ENCODE measurements around the gene MAPK11. TPM values are rescaled to one million over a fixed set of nuclear protein-coding genes. Genes with fewer than 3 reads are reported as not detected.
A peak's percentile ranks its signal among the peaks of the same experiment; 100 is the strongest.

The MAPK11 gene
- 1 to 10 TPM; 2.4 to 5.7 (median 3.5) TPM for total RNA-seq

GRCh38 chr22:50269970-50270665, at the start of gene MAPK11:
Gene MAPK11 (minus strand): TSS chr22:50270380. CDS start chr22:50270292, 88 bp downstream.
- TF ChIP-seq CTCF (IDR thresholded peaks at IDR 0.05) (no peak), POLR2A (IDR thresholded peaks at IDR 0.05) (no peak)
- intact Hi-C loops (cut with DNase I) = no loop called here
- H3K4me1 ChIP-seq = peaks cover 41 to 70% (median 50%) of the 10 kb centered on the region in 3 donors
- peak within 1 kb of the TSS; percentile 37 to 74 (median 58) for H3K4me3 ChIP-seq
- peaks cover 0 to 17% (median 0%) of the 10 kb centered on the region in 4 donors for H3K27me3 ChIP-seq
- H3K36me3 ChIP-seq = peaks cover 2 to 14% (median 3%) of the 10 kb centered on the region in 3 donors
- peak within 1 kb of the TSS; percentile 55 to 84 (median 76) for H3K27ac ChIP-seq
- DNase-seq = no peak
- no peaks in the 10 kb centered on the region for H3K9me3 ChIP-seq
- no CpG with 5 or more reads among the region's 92 CpGs for WGBS, 2 donors

- intact Hi-C loops (cut with DNase I) = no loop called here
- Histone ChIP-seq H3K4me1 (peaks cover 0 to 14% (median 4%) of the 10 kb centered on the region in 3 donors), H3K9me3 (no peaks in the 10 kb centered on the region), H3K4me3 (no peak overlapping the region), H3K27ac (no peak overlapping the region), H3K36me3 (no peaks in the 10 kb centered on the region), H3K27me3 (no peaks in the 10 kb centered on the region)
- 70 to 100% methylated on average over 1 to 2 of the region's 15 CpGs for WGBS, 2 donors
- TF ChIP-seq CTCF (IDR thresholded peaks at IDR 0.05) (no peak), POLR2A (IDR thresholded peaks at IDR 0.05) (no peak)
- no peak for DNase-seq
Observed at GRCh38 chr22:50319503-50319951, 49.3 kb upstream of the MAPK11 start.

- H3K9me3 ChIP-seq = no peaks in the 10 kb centered on the region
- 81 to 84% methylated on average over 12 to 18 of the region's 21 CpGs for whole genome bisulfite sequencing, 2 donors
- no peak for TF ChIP-seq CTCF (IDR thresholded peaks at IDR 0.05)
- no peak for TF ChIP-seq POLR2A (IDR thresholded peaks at IDR 0.05)
- H3K27me3 ChIP-seq = no peaks in the 10 kb centered on the region
- H3K36me3 ChIP-seq = no peaks in the 10 kb centered on the region
- peaks cover 4 to 21% (median 5%) of the 10 kb centered on the region in 3 donors for H3K4me1 ChIP-seq
- no peak overlapping the region for H3K27ac ChIP-seq
- DNase-seq = no peak
- H3K4me3 ChIP-seq = no peak overlapping the region
- intact Hi-C loops (cut with DNase I) = no loop called here
Observed at GRCh38 chr22:50318698-50319411, 48.7 kb upstream of the MAPK11 start.

GRCh38 chr22:50318356-50318697, 48.1 kb upstream of the MAPK11 start:
- Histone ChIP-seq H3K27ac (no peak overlapping the region), H3K9me3 (no peaks in the 10 kb centered on the region), H3K4me1 (peaks cover 8 to 26% (median 8%) of the 10 kb centered on the region in 3 donors), H3K36me3 (no peaks in the 10 kb centered on the region), H3K4me3 (no peak overlapping the region), H3K27me3 (no peaks in the 10 kb centered on the region)
- intact Hi-C loops (cut with DNase I) = no loop called here
- TF ChIP-seq CTCF (IDR thresholded peaks at IDR 0.05) (no peak), POLR2A (IDR thresholded peaks at IDR 0.05) (no peak)
- 77 to 90% methylated on average over 4 to 5 of the region's 7 CpGs for whole genome bisulfite sequencing, 2 donors
- no peak for DNase-seq

GRCh38 chr22:50317674-50318073, 47.5 kb upstream of the MAPK11 start:
- Histone ChIP-seq H3K27me3 (no peaks in the 10 kb centered on the region), H3K4me3 (no peak overlapping the region), H3K27ac (no peak overlapping the region), H3K4me1 (peaks cover 8 to 28% (median 8%) of the 10 kb centered on the region in 3 donors), H3K9me3 (no peaks in the 10 kb centered on the region), H3K36me3 (no peaks in the 10 kb centered on the region)
- intact Hi-C loops (cut with DNase I) = no loop called here
- no peak for TF ChIP-seq CTCF (IDR thresholded peaks at IDR 0.05)
- TF ChIP-seq POLR2A (IDR thresholded peaks at IDR 0.05) = no peak
- WGBS, 2 donors = 83% methylated on average over 2 of the region's 7 CpGs; no CpG with 5 or more reads in 1 of the 2 donors
- no peak for DNase-seq

All from esophagus squamous epithelium (tissue), 5 donors.